HL-60 (cell line): ENCODE results near the gene WIPF1.

Experiments
- DNase-seq, 2 experiments: peaks; one replicate each; pipeline ENCODE4 v3.0.0-alpha.2; 2010 to 2020; ENCODE audit warnings: low read depth in 1 of 2, low spot score in 1 of 2
- H3K27ac ChIP-seq: fragments of 250-450 bp; sonication (Bioruptor Pico); replicated peaks from 2 replicates; pipeline ENCODE4 v1.5.1; 2020; ENCODE audit warnings: mild to moderate bottlenecking, moderate library complexity
- H3K27me3 ChIP-seq: fragments of 250-450 bp; sonication (Bioruptor Pico); 2 replicates; pipeline ENCODE4 v1.5.1; 2021; ENCODE audit warnings: mild to moderate bottlenecking, moderate library complexity; ENCODE audit not compliant: insufficient read depth, poor library complexity, severe bottlenecking
- H3K4me3 ChIP-seq: replicated peaks from 2 replicates; pipeline ENCODE4 v1.5.1; 2011; ENCODE audit warnings: mild to moderate bottlenecking, control low read depth, low read length; ENCODE audit not compliant: insufficient read depth
- GABPA ChIP-seq: IDR thresholded peaks from 2 replicates; pipeline ENCODE4 v1.6.1; 2012; ENCODE audit warnings: low read depth
- POLR2AphosphoS5 ChIP-seq: IDR thresholded peaks from 2 replicates; pipeline ENCODE4 v1.6.1; 2012; ENCODE audit warnings: low read depth
- SPI1 ChIP-seq: IDR thresholded peaks from 2 replicates; pipeline ENCODE4 v1.6.1; 2012; ENCODE audit warnings: low read depth, mild to moderate bottlenecking, borderline replicate concordance
- TF ChIP-seq, protein P1 (sequence below): IDR thresholded peaks from one replicate; pipeline ENCODE4 v1.5.1; 2011; ENCODE audit warnings: low read length, control low read depth, inconsistent platforms; ENCODE audit not compliant: insufficient read depth
- TF ChIP-seq, protein P2 (sequence below): IDR thresholded peaks from 2 replicates; pipeline ENCODE4 v1.6.1; 2012; ENCODE audit warnings: low read depth; ENCODE audit not compliant: insufficient replicate concordance

The WIPF1 gene

DNA sequence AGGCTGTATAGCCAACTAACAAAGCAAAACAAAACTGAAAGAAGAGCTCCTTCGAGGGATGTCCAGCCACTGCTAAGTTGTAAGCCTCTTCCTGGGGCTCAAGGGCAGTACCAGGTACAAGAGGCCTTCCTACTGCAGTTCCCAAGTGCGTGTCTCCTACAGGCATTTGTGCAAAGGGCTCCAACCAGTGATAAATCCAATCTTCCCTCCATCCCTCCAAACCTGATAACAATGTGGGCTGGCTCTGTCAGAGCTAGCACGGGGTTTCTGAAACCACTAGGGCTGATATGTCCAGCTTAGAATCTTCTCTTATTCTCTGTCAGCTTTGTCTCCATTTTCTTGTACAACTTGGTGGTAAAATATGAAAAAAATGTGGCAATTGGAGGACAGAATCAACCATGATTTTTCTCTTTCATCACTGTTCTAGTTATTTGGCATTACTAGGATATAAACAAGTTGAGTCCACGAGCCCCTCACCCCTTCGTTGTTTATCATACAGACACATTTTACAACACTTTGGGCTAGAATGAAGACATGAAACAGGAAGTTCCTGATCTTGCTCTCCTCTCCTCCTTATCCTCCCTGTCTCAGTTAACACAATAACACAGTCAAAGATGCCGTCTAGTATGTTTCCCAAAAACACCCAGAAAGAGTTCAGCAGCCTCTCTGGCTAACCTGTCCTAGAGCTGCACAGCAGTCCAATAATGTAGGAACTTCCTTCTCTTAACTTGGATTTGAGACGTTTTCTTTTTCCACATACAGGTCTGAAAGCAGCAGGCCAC, 35.4 kb upstream of the WIPF1 start:
- Histone ChIP-seq H3K4me3 (peak overlapping the region; percentile 50), H3K27me3 (no peaks in the 10 kb centered on the region), H3K27ac (peak overlapping the region; percentile 97)
- TF ChIP-seq, protein P1, sequence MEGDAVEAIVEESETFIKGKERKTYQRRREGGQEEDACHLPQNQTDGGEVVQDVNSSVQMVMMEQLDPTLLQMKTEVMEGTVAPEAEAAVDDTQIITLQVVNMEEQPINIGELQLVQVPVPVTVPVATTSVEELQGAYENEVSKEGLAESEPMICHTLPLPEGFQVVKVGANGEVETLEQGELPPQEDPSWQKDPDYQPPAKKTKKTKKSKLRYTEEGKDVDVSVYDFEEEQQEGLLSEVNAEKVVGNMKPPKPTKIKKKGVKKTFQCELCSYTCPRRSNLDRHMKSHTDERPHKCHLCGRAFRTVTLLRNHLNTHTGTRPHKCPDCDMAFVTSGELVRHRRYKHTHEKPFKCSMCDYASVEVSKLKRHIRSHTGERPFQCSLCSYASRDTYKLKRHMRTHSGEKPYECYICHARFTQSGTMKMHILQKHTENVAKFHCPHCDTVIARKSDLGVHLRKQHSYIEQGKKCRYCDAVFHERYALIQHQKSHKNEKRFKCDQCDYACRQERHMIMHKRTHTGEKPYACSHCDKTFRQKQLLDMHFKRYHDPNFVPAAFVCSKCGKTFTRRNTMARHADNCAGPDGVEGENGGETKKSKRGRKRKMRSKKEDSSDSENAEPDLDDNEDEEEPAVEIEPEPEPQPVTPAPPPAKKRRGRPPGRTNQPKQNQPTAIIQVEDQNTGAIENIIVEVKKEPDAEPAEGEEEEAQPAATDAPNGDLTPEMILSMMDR: no peak
- TF ChIP-seq GABPA: no peak
- TF ChIP-seq SPI1: peak; percentile 18; the same call in 1 of the 2 replicates
- TF ChIP-seq, protein P2, sequence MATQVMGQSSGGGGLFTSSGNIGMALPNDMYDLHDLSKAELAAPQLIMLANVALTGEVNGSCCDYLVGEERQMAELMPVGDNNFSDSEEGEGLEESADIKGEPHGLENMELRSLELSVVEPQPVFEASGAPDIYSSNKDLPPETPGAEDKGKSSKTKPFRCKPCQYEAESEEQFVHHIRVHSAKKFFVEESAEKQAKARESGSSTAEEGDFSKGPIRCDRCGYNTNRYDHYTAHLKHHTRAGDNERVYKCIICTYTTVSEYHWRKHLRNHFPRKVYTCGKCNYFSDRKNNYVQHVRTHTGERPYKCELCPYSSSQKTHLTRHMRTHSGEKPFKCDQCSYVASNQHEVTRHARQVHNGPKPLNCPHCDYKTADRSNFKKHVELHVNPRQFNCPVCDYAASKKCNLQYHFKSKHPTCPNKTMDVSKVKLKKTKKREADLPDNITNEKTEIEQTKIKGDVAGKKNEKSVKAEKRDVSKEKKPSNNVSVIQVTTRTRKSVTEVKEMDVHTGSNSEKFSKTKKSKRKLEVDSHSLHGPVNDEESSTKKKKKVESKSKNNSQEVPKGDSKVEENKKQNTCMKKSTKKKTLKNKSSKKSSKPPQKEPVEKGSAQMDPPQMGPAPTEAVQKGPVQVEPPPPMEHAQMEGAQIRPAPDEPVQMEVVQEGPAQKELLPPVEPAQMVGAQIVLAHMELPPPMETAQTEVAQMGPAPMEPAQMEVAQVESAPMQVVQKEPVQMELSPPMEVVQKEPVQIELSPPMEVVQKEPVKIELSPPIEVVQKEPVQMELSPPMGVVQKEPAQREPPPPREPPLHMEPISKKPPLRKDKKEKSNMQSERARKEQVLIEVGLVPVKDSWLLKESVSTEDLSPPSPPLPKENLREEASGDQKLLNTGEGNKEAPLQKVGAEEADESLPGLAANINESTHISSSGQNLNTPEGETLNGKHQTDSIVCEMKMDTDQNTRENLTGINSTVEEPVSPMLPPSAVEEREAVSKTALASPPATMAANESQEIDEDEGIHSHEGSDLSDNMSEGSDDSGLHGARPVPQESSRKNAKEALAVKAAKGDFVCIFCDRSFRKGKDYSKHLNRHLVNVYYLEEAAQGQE: no peak
- no peak for TF ChIP-seq POLR2AphosphoS5
- peak; percentile 35 to 41 for DNase-seq

DNA sequence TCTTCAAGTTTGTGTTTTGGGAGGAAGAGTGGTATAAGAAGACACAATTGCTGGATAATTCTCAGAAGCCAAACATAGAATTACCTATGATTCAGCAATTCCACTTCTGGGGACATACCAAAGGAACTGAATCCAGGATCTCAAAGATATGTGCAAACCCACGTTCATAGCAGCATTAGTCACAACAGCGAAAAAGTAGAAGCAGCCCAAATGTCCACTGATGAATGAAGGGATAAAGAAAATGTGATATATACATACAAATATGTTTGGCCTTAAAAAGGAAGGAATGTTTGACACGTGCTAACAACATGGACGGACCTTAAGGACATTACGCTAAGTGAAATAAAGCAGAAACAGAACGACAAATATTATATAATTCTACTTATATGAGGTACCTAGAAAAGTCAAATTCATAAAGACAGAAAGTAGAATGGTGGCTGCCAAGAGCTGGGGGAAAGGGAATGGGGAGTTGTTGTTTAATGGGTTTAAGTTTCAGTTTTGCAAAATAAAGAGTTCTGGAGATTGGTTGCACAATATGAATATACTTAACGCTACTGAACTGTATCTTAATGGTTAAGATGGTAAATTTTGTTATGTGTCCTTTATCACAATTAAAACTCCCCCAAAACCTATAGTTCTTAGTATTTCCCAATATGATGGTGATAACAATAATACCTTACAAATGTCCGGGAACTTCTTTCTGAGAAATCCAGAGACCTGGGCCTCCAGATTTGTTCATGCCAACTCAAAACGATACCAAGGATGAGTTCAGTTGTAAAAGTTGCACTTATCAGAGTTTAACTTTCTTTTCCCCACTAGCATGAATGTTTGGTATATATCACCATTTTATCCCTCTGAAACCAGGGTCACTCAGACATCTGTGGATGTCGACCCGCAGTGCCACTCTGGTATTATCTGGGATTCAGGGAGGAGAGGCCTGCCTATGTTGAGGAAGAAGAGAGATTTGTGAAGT, 33.7 kb upstream of the WIPF1 start:
- TF ChIP-seq POLR2AphosphoS5: no peak
- TF ChIP-seq, protein P1: no peak
- TF ChIP-seq, protein P2: no peak
- no peak for TF ChIP-seq SPI1
- no peak for TF ChIP-seq GABPA
- H3K4me3 ChIP-seq: no peak overlapping the region; the same call in 1 of the 2 replicates
- H3K27ac ChIP-seq: no peak overlapping the region
- DNase-seq: no peak
- no peaks in the 10 kb centered on the region for H3K27me3 ChIP-seq

DNA sequence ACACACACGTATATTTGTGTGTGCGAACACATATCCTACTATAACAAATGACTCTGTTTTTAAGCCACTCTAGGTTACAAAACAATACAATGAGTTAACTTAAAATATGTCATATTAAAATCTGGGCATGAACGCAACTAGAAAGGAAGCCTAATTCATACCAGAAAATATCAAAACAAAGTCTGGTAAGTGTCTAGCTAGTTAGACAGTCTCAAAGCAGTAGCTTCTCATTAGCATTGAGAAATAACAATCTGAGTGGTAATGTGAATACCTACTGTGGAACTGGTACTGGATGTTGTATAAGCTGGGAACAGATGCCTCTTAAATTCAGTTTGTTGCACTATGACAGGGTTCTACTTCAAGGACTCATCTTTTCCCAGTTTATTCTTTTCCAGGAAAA, 32.5 kb upstream of the WIPF1 start:
- no peak for TF ChIP-seq SPI1
- DNase-seq: no peak
- H3K27me3 ChIP-seq: no peaks in the 10 kb centered on the region
- no peak overlapping the region for H3K4me3 ChIP-seq
- H3K27ac ChIP-seq: no peak overlapping the region

DNA sequence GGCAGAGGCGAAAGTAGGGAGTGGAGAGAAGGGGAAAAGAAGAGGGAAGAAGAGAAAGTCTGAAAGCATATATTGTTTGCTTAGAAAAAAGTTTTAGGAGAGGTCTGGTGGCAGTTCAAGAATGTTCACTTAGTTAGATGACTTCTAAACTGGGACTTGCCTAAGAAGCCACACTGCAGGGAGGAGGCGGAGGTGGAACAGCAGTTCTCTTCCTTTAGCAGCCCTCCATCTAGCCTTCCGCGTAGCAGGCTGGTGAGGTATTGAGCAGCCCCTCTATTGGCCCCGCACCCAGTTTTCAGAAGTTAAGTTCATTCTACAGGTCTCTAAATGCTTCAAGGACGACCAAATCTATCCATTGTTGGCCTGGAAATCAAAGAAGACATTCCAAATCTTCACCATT, 31.9 kb upstream of the WIPF1 start:
- H3K27ac ChIP-seq: no peak overlapping the region
- no peak for DNase-seq
- no peak overlapping the region for H3K4me3 ChIP-seq
- no peaks in the 10 kb centered on the region for H3K27me3 ChIP-seq
- TF ChIP-seq SPI1 (no peak), POLR2AphosphoS5 (no peak), GABPA (no peak)
- TF ChIP-seq, protein P2: no peak
- TF ChIP-seq, protein P1: no peak
